NCI-H1436 (cell line): Measurements from ENCODE around the gene FBXO40.

Experiments used
- DNase-seq: peaks from one replicate; lab custom pipeline; 2025; lab: John Stamatoyannopoulos, UW

The FBXO40 gene

GRCh38 chr3:121619691-121620090 is 26.5 kb downstream of the FBXO40 start:
- no peak for DNase-seq

DNA sequence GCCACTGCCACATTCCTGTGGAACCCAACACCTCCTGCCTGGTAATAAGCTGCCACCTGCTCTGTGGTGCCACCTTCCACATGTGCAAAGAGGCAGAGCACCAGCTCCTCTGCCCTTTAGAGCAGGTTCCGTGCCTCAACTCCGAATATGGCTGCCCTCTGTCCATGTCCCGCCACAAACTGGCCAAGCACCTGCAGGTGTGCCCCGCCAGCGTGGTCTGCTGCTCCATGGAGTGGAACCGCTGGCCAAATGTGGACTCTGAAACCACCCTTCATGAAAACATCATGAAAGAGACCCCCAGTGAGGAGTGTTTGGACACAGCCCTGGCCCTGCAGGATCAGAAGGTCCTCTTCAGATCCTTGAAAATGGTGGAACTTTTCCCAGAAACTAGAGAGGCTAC is 28.3 kb downstream of the FBXO40 start:
- DNase-seq = no peak

DNA sequence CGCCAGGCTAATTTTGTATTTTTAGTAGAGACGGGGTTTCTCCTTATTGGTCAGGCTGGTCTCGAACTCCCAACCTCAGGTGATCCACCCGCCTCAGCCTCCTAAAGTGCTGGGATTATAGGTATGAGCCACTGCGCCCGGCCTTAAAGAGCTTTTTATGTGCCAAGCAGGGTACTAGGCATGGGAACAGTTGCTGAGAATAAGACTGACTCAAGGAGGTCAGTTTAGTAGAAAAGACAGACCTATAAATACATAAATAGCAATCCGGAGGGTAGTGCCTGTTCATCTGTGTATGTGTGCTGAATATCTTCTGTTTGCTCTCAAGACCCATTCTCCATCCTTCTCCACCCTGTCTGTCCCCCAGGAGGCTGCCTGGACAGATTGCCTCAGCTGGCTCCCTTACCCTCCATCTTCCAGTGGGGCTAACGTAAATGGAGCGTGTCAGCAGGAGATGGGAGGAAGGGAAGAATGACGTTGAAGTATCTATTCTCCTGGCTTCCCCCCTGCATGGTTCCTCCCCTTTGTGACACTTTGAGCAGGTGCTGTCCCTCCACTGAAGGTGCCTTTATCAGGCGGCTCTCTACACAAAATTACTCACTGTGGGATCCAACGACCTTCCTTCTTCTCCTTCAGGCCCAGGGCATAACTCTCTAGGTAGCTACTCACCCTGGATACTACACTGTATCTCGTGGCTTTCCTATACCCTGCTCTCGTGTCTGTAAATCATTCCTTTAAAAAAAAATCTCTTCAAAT is 31.1 kb downstream of the FBXO40 start:
- no peak for DNase-seq

GRCh38 chr3:121626495-121626894 is 33.3 kb downstream of the FBXO40 start:
- no peak for DNase-seq

GRCh38 chr3:121627211-121627610 is 34.0 kb downstream of the FBXO40 start:
- DNase-seq = no peak

GRCh38 chr3:121627622-121628021 is 34.4 kb downstream of the FBXO40 start:
- DNase-seq = no peak

DNA sequence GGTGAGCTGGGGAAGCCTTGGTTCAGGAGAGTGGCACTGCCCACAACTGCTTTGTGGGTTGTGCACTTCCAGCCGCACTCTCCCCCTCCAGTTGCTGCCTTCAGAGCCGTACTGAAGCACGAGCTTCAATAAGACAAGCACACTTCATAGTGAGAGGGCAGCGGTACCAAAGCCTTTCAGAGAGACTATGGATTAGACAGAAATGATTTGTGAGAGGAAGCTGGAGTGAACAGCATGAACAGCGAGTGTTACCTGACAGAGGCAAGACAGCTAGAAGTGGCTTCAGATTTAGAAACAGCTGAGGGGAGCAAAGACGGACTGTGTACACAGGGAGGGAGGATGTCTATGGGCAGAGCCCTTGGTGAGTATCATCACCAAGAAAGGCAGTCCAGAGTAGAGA is 36.4 kb downstream of the FBXO40 start:
- DNase-seq = no peak

DNA sequence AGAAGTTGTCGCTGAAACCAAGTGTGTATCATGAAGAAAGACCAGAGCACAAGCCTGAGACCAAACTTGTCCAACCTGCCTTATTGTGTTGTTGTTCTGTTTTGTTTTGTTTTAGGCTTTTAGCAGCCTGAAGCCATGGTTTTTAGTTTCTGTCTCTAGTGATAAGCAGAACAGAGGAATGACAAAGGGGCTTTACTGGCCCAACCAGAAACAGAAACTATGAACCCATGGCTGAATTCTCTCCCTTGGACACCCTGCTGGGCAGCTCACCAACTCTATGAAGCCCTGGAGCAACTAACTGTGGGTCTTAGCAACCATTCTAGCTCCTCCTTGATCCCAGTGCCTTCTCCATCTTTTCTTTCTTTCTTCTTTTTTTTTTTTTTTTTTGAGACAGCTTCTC is 37.2 kb downstream of the FBXO40 start:
- no peak for DNase-seq

- DNase-seq = no peak
Observed at GRCh38 chr3:121637922-121638321, 44.7 kb downstream of the FBXO40 start.

DNA sequence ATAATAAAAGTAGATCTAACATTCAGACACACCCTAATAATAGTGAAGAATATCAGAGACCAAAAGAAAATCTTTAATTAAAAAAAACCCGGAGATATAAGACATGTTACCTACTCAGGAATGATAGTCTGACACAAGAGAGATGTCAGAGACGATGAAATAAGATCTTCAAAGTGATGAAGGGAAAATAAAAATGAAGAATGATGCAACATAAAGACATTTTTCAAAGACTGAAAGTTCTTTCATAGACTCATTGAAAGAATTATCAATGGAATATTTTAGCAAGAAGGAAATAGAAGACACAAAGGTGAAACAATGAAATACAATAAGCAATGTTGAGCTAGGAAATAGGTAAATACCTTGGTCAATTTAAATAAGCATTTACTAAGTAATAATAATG is 47.9 kb downstream of the FBXO40 start:
- no peak for DNase-seq

DNA sequence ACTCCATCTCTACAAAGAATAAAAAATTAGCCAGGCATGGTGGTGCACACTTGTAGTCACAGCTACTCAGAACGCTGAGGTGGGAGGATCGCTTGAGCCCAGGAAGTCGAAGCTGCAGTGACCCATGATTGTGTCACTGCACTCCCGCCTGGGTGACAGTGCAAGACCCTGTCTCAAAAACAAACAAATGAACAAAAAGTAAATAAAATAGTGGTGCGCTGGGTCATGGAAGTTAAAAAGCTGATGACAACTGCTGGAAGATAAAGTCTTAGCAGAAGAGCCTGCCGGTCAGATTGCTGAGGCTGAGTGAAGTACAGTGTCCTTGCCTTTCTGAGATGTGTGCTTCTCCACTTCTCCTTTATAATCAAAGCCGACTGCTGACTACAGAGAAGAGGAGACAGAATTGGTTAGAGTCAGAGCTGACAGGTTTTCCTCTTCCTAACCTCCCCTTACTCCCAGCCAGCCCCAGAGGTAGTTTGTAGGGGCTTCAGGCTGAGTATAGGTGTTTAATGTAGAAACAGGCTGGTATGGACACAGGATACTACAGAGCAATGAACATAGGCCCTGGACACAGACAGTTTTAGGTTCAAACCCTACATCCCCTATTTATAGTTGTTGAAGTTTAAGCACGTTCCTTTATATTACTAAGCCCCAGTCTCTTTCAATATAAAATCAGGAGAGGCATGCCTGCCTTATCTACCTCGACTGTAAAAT is 49.6 kb downstream of the FBXO40 start:
- DNase-seq = no peak

- DNase-seq = no peak
Observed at GRCh38 chr3:121645054-121645453, 51.9 kb downstream of the FBXO40 start.

DNA sequence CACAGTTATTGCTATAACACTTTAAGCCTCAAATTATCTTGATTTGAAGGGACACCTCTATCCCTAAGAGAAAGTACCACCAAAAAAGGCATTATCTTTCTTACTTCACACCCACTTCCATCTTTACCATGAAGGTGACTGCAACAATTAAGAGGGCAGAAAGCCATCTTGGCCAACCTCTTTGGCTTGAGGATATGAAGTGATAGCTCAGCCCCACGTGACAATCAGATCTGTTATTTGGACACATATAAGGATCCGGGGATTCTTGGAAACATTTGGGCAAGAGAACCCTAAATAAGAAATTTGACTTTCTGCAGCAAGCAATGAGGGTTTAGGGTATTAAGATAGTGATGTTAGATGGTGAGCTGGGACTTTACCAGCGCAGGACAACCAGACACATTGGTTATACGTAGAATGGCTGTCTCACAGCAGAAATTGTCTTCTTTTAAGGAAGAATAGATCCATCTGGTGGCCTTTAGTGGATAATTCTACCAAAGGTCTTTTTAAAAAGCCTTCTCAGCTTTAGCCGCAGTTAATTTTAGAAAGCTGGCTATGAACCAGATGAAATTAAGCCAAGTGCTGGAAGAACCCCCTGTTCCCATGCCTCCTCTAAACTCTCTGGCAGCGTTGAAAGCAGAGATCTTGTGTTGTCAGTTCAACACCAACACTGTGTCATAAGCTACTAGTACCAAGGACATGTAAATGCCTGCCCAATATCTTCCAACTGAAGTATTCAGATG is 55.2 kb downstream of the FBXO40 start:
- DNase-seq = no peak

DNA sequence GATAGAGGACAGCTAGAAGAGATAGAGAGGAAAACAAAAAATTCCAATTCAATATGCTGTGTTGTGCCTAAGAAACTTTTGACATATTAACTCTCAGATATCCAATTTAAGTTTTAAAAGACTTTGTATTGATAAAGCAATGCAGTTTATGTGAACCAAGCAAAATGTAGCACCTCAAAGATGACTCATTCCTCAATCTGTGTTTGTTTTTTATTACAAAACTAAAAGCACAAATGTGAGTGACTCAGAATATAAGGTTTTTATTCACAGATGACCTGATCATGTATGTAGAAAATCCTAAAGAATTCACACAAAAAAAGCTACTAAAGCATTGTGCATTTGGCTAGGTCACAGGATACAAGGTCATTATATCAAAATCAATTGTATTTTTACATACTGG is 56.5 kb downstream of the FBXO40 start:
- no peak for DNase-seq

- no peak for DNase-seq
Observed at GRCh38 chr3:121651684-121652083, 58.5 kb downstream of the FBXO40 start.

DNA sequence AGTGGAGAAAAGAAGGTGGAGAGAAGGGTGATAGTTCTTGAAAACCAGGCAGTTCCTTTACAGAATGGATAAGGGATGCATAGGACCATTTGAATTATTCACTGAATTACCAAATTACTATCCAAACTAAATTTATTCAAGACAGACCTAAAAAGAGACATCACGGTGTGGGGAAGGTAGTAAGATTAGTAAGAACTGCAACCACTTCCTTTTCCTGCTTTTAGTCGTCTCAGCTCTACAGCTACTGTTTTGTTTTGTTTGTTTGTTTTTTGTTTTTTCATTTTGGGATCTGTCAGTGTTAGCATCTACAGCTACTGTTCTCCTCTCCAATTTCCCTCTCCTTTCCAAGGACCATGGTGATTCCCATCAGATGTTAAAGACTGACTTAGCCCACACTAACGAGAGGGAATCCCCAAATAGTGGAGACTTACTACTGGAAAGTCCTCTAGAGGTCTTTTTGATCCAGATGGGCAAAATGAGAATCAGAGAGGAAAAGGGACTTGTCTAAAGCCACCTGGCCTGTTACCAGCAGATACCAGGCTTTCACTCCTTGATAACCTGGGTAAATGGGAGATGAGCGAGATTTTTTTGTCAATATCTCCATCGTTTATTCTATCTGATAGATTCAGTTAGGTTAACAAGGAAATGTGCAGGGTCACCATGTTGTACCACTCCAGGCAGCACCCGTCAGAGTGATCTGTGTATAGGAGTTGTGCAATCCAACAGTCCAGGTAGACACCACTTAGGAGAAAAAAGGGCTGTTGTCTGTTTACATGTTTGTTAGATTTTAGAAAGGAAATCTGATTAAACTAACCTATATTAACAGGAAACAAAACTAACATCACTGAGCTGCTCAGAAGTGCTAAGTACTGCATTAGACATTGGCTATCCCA is 61.6 kb downstream of the FBXO40 start:
- no peak for DNase-seq

- DNase-seq = no peak
Observed at GRCh38 chr3:121658716-121659435, 65.7 kb downstream of the FBXO40 start.

- no peak for DNase-seq
Observed at GRCh38 chr3:121659586-121659985, 66.4 kb downstream of the FBXO40 start.

- DNase-seq = no peak
Observed at GRCh38 chr3:121660356-121661171, 67.4 kb downstream of the FBXO40 start, which contains the start of gene HCLS1. Gene HCLS1 (minus strand): TSS chr3:121660903. CDS start chr3:121658347, 2,556 bp downstream.

- DNase-seq = no peak
Observed at GRCh38 chr3:121661376-121661775, 68.2 kb downstream of the FBXO40 start.
